Measurements from ENCODE around the gene SMAD9. TPM values are rescaled to one million over a fixed set of nuclear protein-coding genes. Genes with fewer than 3 reads are reported as not detected.

Gene SMAD9
- total and polyA plus RNA-seq, 2 of the 8 experiments (the other 6 are each of a cell fraction or from before 2014, with no cell fraction given) = 0.45 to 1.0 TPM

DNA sequence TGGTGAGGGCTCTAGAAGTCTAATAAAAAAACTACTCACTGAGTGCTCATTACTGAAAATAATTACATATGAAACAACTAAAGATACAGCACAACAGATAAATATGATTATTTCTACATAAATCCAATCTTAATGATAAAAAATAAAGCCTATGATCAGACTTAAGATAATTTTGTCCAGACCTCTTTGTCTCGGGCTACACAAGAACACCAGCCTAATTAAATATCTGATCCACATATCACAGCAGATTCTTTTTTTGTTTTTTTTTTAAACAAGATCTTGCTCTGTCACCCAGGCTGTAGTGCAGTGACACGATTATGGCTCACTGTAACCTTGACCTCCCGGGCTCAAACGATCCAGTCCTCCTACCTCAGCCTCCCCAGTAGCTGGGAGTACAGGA lies 30.3 kb upstream of the SMAD9 start (continued):
- TF ChIP-seq, protein P1, sequence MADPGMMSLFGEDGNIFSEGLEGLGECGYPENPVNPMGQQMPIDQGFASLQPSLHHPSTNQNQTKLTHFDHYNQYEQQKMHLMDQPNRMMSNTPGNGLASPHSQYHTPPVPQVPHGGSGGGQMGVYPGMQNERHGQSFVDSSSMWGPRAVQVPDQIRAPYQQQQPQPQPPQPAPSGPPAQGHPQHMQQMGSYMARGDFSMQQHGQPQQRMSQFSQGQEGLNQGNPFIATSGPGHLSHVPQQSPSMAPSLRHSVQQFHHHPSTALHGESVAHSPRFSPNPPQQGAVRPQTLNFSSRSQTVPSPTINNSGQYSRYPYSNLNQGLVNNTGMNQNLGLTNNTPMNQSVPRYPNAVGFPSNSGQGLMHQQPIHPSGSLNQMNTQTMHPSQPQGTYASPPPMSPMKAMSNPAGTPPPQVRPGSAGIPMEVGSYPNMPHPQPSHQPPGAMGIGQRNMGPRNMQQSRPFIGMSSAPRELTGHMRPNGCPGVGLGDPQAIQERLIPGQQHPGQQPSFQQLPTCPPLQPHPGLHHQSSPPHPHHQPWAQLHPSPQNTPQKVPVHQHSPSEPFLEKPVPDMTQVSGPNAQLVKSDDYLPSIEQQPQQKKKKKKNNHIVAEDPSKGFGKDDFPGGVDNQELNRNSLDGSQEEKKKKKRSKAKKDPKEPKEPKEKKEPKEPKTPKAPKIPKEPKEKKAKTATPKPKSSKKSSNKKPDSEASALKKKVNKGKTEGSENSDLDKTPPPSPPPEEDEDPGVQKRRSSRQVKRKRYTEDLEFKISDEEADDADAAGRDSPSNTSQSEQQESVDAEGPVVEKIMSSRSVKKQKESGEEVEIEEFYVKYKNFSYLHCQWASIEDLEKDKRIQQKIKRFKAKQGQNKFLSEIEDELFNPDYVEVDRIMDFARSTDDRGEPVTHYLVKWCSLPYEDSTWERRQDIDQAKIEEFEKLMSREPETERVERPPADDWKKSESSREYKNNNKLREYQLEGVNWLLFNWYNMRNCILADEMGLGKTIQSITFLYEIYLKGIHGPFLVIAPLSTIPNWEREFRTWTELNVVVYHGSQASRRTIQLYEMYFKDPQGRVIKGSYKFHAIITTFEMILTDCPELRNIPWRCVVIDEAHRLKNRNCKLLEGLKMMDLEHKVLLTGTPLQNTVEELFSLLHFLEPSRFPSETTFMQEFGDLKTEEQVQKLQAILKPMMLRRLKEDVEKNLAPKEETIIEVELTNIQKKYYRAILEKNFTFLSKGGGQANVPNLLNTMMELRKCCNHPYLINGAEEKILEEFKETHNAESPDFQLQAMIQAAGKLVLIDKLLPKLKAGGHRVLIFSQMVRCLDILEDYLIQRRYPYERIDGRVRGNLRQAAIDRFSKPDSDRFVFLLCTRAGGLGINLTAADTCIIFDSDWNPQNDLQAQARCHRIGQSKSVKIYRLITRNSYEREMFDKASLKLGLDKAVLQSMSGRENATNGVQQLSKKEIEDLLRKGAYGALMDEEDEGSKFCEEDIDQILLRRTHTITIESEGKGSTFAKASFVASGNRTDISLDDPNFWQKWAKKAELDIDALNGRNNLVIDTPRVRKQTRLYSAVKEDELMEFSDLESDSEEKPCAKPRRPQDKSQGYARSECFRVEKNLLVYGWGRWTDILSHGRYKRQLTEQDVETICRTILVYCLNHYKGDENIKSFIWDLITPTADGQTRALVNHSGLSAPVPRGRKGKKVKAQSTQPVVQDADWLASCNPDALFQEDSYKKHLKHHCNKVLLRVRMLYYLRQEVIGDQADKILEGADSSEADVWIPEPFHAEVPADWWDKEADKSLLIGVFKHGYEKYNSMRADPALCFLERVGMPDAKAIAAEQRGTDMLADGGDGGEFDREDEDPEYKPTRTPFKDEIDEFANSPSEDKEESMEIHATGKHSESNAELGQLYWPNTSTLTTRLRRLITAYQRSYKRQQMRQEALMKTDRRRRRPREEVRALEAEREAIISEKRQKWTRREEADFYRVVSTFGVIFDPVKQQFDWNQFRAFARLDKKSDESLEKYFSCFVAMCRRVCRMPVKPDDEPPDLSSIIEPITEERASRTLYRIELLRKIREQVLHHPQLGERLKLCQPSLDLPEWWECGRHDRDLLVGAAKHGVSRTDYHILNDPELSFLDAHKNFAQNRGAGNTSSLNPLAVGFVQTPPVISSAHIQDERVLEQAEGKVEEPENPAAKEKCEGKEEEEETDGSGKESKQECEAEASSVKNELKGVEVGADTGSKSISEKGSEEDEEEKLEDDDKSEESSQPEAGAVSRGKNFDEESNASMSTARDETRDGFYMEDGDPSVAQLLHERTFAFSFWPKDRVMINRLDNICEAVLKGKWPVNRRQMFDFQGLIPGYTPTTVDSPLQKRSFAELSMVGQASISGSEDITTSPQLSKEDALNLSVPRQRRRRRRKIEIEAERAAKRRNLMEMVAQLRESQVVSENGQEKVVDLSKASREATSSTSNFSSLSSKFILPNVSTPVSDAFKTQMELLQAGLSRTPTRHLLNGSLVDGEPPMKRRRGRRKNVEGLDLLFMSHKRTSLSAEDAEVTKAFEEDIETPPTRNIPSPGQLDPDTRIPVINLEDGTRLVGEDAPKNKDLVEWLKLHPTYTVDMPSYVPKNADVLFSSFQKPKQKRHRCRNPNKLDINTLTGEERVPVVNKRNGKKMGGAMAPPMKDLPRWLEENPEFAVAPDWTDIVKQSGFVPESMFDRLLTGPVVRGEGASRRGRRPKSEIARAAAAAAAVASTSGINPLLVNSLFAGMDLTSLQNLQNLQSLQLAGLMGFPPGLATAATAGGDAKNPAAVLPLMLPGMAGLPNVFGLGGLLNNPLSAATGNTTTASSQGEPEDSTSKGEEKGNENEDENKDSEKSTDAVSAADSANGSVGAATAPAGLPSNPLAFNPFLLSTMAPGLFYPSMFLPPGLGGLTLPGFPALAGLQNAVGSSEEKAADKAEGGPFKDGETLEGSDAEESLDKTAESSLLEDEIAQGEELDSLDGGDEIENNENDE (IDR thresholded peaks at IDR 0.05; ENCODE audit: insufficient replicate concordance, low read length) = no peak
- TF ChIP-seq TEAD4 (IDR thresholded peaks at IDR 0.05; ENCODE audit: low read depth, low read length) (no peak), TCF12 (IDR thresholded peaks at IDR 0.05; ENCODE audit: low read depth, low read length) (no peak), EGR1 (IDR thresholded peaks at IDR 0.05; ENCODE audit: borderline replicate concordance, low read depth, low read length) (no peak), KDM1A (IDR thresholded peaks at IDR 0.05; ENCODE audit: borderline replicate concordance, low read length) (no peak), SP4 (IDR thresholded peaks at IDR 0.05; ENCODE audit: low read length) (no peak), CHD1 (IDR thresholded peaks at IDR 0.05; ENCODE audit: low read depth, low read length) (no peak), PHF8 (conservative IDR thresholded peaks at IDR 0.05; ENCODE audit: low read depth, low read length) (no peak), JUN (IDR thresholded peaks at IDR 0.05; ENCODE audit: low read depth, low read length) (no peak)
- TF ChIP-seq, protein P2, sequence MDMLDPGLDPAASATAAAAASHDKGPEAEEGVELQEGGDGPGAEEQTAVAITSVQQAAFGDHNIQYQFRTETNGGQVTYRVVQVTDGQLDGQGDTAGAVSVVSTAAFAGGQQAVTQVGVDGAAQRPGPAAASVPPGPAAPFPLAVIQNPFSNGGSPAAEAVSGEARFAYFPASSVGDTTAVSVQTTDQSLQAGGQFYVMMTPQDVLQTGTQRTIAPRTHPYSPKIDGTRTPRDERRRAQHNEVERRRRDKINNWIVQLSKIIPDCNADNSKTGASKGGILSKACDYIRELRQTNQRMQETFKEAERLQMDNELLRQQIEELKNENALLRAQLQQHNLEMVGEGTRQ (IDR thresholded peaks at IDR 0.05; ENCODE audit: low read length) = no peak
